Measurements from ENCODE around the gene PLBD2. TPM values are rescaled to one million over a fixed set of nuclear protein-coding genes. Genes with fewer than 3 reads are reported as not detected.

The PLBD2 gene
- total RNA-seq, 1 donor from 2014 or later, result 54.3 TPM

- no peaks in the 10 kb centered on the region for H3K36me3 ChIP-seq (ENCODE audit: control insufficient read depth, insufficient read depth, low read length)
- TF ChIP-seq CTCF (IDR thresholded peaks at IDR 0.05; ENCODE audit: insufficient read depth, low read length, poor library complexity, severe bottlenecking), result no peak
- H3K27me3 ChIP-seq (ENCODE audit: control insufficient read depth, insufficient read depth, low read length), result peaks cover 4% of the 10 kb centered on the region
- H3K4me3 ChIP-seq (ENCODE audit: low read depth, low read length), result no peak overlapping the region
- no peak for DNase-seq (ENCODE audit: low read depth)
These were observed 47.3 kb downstream of the PLBD2 start for GRCh38 chr12:113405694-113406093.

GRCh38 chr12:113407931-113408600 lies 49.7 kb downstream of the PLBD2 start:
- Histone ChIP-seq H3K27me3 (ENCODE audit: control insufficient read depth, insufficient read depth, low read length) (peaks cover 4% of the 10 kb centered on the region), H3K36me3 (ENCODE audit: control insufficient read depth, insufficient read depth, low read length) (no peaks in the 10 kb centered on the region), H3K4me3 (ENCODE audit: low read depth, low read length) (no peak overlapping the region)
- no peak for DNase-seq (ENCODE audit: low read depth)
- TF ChIP-seq CTCF (IDR thresholded peaks at IDR 0.05; ENCODE audit: insufficient read depth, low read length, poor library complexity, severe bottlenecking), result no peak

GRCh38 chr12:113408756-113409298 lies 50.4 kb downstream of the PLBD2 start:
- no peaks in the 10 kb centered on the region for H3K36me3 ChIP-seq (ENCODE audit: control insufficient read depth, insufficient read depth, low read length)

GRCh38 chr12:113409462-113410124 lies 51.2 kb downstream of the PLBD2 start:
- TF ChIP-seq CTCF (IDR thresholded peaks at IDR 0.05; ENCODE audit: insufficient read depth, low read length, poor library complexity, severe bottlenecking), result no peak
- no peak for DNase-seq (ENCODE audit: low read depth)
- no peaks in the 10 kb centered on the region for H3K36me3 ChIP-seq (ENCODE audit: control insufficient read depth, insufficient read depth, low read length)
- no peak overlapping the region for H3K4me3 ChIP-seq (ENCODE audit: low read depth, low read length)
- H3K27me3 ChIP-seq (ENCODE audit: control insufficient read depth, insufficient read depth, low read length), result peaks cover 4% of the 10 kb centered on the region

More at GRCh38 chr12:113408756-113409298, 50.4 kb downstream of the PLBD2 start:
- H3K27me3 ChIP-seq (ENCODE audit: control insufficient read depth, insufficient read depth, low read length), result peaks cover 4% of the 10 kb centered on the region
- DNase-seq (ENCODE audit: low read depth), result no peak
- H3K4me3 ChIP-seq (ENCODE audit: low read depth, low read length), result no peak overlapping the region
- TF ChIP-seq CTCF (IDR thresholded peaks at IDR 0.05; ENCODE audit: insufficient read depth, low read length, poor library complexity, severe bottlenecking), result no peak

GRCh38 chr12:113413488-113413939 lies 55.1 kb downstream of the PLBD2 start:
- no peak for TF ChIP-seq CTCF (IDR thresholded peaks at IDR 0.05; ENCODE audit: insufficient read depth, low read length, poor library complexity, severe bottlenecking)
- no peak for DNase-seq (ENCODE audit: low read depth)
- Histone ChIP-seq H3K27me3 (ENCODE audit: control insufficient read depth, insufficient read depth, low read length) (peaks cover 4% of the 10 kb centered on the region), H3K36me3 (ENCODE audit: control insufficient read depth, insufficient read depth, low read length) (no peaks in the 10 kb centered on the region), H3K4me3 (ENCODE audit: low read depth, low read length) (no peak overlapping the region)
